Smooth muscle cell (in vitro differentiated cells): ENCODE results near the gene ANKFN1. TPM values are rescaled to one million over a fixed set of nuclear protein-coding genes. Genes with fewer than 3 reads are reported as not detected.
A peak's percentile ranks its signal among the peaks of the same experiment; 100 is the strongest.

Experiments used
- DNase-seq: peaks from one replicate; lab custom pipeline; 2025; ENCODE audit not compliant: unreplicated experiment; lab: John Stamatoyannopoulos, UW
- H2AFZ ChIP-seq: fragments of 200-600 bp; sonication (generic); 2 replicates; pipeline ENCODE4 v1.6.0; 2016; ENCODE audit warnings: antibody characterized with exemption, low read depth, mild to moderate bottlenecking
- H3F3A ChIP-seq: fragments of 200-600 bp; sonication (generic); 2 replicates; pipeline ENCODE4 v1.6.0; 2017; ENCODE audit warnings: antibody characterized with exemption, low read depth
- H3K27ac ChIP-seq: fragments of 200-600 bp; sonication (generic); 2 replicates; pipeline ENCODE4 v1.5.1; 2016; ENCODE audit warnings: low read depth, mild to moderate bottlenecking
- H3K27me3 ChIP-seq: fragments of 200-600 bp; sonication (generic); 2 replicates; pipeline ENCODE4 v1.6.1; 2016; ENCODE audit warnings: low read depth, mild to moderate bottlenecking
- H3K36me3 ChIP-seq: fragments of 200-600 bp; sonication (generic); 2 replicates; pipeline ENCODE4 v1.5.1; 2016; ENCODE audit warnings: low read depth
- H3K4me1 ChIP-seq: fragments of 200-600 bp; sonication (generic); 2 replicates; pipeline ENCODE4 v1.5.1; 2016; ENCODE audit warnings: low read depth
- H3K4me2 ChIP-seq: fragments of 200-600 bp; sonication (generic); 2 replicates; pipeline ENCODE4 v1.6.0; 2016; ENCODE audit warnings: mild to moderate bottlenecking
- H3K4me3 ChIP-seq: fragments of 200-600 bp; sonication (generic); 2 replicates; pipeline ENCODE4 v1.5.1; 2016; ENCODE audit warnings: mild to moderate bottlenecking
- H3K79me2 ChIP-seq: fragments of 200-600 bp; sonication (generic); 2 replicates; pipeline ENCODE4 v1.6.0; 2016; ENCODE audit warnings: low read depth, mild to moderate bottlenecking
- H3K9ac ChIP-seq: fragments of 200-600 bp; sonication (generic); 2 replicates; pipeline ENCODE4 v1.6.0; 2016; ENCODE audit warnings: low read depth
- H3K9me3 ChIP-seq: fragments of 200-600 bp; sonication (generic); replicated peaks from 2 replicates; pipeline ENCODE4 v1.5.1; 2016; ENCODE audit warnings: low read depth
- H4K20me1 ChIP-seq: fragments of 200-600 bp; sonication (generic); 2 replicates; pipeline ENCODE4 v1.6.0; 2016; ENCODE audit warnings: low read depth
- CTCF ChIP-seq: fragments of 200-600 bp; sonication (generic); IDR thresholded peaks from 2 replicates; pipeline ENCODE4 v1.5.1; 2017; ENCODE audit warnings: borderline replicate concordance, mild to moderate bottlenecking, antibody characterized with exemption; ENCODE audit not compliant: insufficient read depth, poor library complexity, severe bottlenecking
- WGBS: methylation state at CpG from one replicate; pipeline ENCODE4 v1.1.7; 2016; ENCODE audit warnings: low lambda C conversion rate; 5-methylcytosine and 5-hydroxymethylcytosine counted together
- polyA plus RNA-seq: library from polyadenylated mRNA; unstranded; fragments of >200 nt; fragmentation: Nextera tagmentation; extraction: Ambion mirVana; gene quantifications from 2 replicates; pipeline ENCODE4 v1.2.1, GENCODE V29; 2016
- total RNA-seq: library from RNA; depleted of rRNA; stranded (reverse); fragments of >200 nt; gene quantifications from 2 replicates; pipeline ENCODE4 v1.2.3, GENCODE V29; 2014

Gene ANKFN1
- total and polyA plus RNA-seq, 2 experiments from 2014 or later: 0.24 to 0.45 TPM

GRCh38 chr17:56350592-56350991, 197.3 kb downstream of the ANKFN1 start:
- Histone ChIP-seq H3K36me3 (no peaks in the 10 kb centered on the region), H3F3A (no peaks in the 10 kb centered on the region), H3K4me1 (no peaks in the 10 kb centered on the region), H3K27ac (no peak overlapping the region), H3K9ac (no peak overlapping the region), H3K27me3 (no peaks in the 10 kb centered on the region), H2AFZ (no peak overlapping the region), H3K4me3 (no peak overlapping the region), H4K20me1 (no peaks in the 10 kb centered on the region), H3K4me2 (no peak overlapping the region), H3K79me2 (no peaks in the 10 kb centered on the region), H3K9me3 (no peaks in the 10 kb centered on the region)
- DNase-seq: no peak
- TF ChIP-seq CTCF: no peak
- 94% methylated on average over 8 of the region's 8 CpGs for WGBS

GRCh38 chr17:56351675-56352074, 198.4 kb downstream of the ANKFN1 start:
- Histone ChIP-seq H4K20me1 (no peaks in the 10 kb centered on the region), H3K4me1 (no peaks in the 10 kb centered on the region)
- WGBS: 89% methylated on average over 5 of the region's 5 CpGs

GRCh38 chr17:56358651-56359050, 205.4 kb downstream of the ANKFN1 start:
- no peak for TF ChIP-seq CTCF

More at GRCh38 chr17:56351675-56352074, 198.4 kb downstream of the ANKFN1 start:
- no peak overlapping the region for H2AFZ ChIP-seq
- H3K27ac ChIP-seq: no peak overlapping the region
- H3K4me3 ChIP-seq: no peak overlapping the region
- no peaks in the 10 kb centered on the region for H3K79me2 ChIP-seq
- DNase-seq: no peak
- H3F3A ChIP-seq: no peaks in the 10 kb centered on the region
- no peaks in the 10 kb centered on the region for H3K27me3 ChIP-seq
- TF ChIP-seq CTCF: no peak
- no peak overlapping the region for H3K4me2 ChIP-seq
- H3K9me3 ChIP-seq: no peaks in the 10 kb centered on the region
- H3K36me3 ChIP-seq: no peaks in the 10 kb centered on the region
- H3K9ac ChIP-seq: no peak overlapping the region

GRCh38 chr17:56359518-56359917, 206.2 kb downstream of the ANKFN1 start:
- no peak for DNase-seq
- Histone ChIP-seq H3K4me2 (no peak overlapping the region), H3F3A (no peaks in the 10 kb centered on the region), H3K79me2 (no peaks in the 10 kb centered on the region), H3K36me3 (no peaks in the 10 kb centered on the region), H3K9me3 (no peaks in the 10 kb centered on the region), H3K4me3 (no peak overlapping the region), H3K27me3 (no peaks in the 10 kb centered on the region), H3K27ac (no peak overlapping the region), H3K4me1 (no peaks in the 10 kb centered on the region), H4K20me1 (no peaks in the 10 kb centered on the region), H2AFZ (peak overlapping the region; percentile 6), H3K9ac (no peak overlapping the region)
- WGBS: 84% methylated on average over 2 of the region's 2 CpGs
- no peak for TF ChIP-seq CTCF

More at GRCh38 chr17:56358651-56359050, 205.4 kb downstream of the ANKFN1 start:
- peak overlapping the region; percentile 28 for H2AFZ ChIP-seq
- no peak overlapping the region for H3K27ac ChIP-seq
- no peaks in the 10 kb centered on the region for H3F3A ChIP-seq
- H3K4me2 ChIP-seq: no peak overlapping the region
- H3K9ac ChIP-seq: no peak overlapping the region
- 53% methylated on average over 3 of the region's 3 CpGs for whole genome bisulfite sequencing
- no peaks in the 10 kb centered on the region for H3K9me3 ChIP-seq
- H3K4me1 ChIP-seq: no peaks in the 10 kb centered on the region
- H3K4me3 ChIP-seq: no peak overlapping the region
- H3K27me3 ChIP-seq: no peaks in the 10 kb centered on the region
- no peaks in the 10 kb centered on the region for H3K79me2 ChIP-seq
- no peak for DNase-seq
- no peaks in the 10 kb centered on the region for H3K36me3 ChIP-seq
- no peaks in the 10 kb centered on the region for H4K20me1 ChIP-seq
